ENCODE data around the gene VAV2.

GRCh38 chr9:133924453-133924852, 67.7 kb downstream of the VAV2 start:
- TF ChIP-seq CTCF (conservative IDR thresholded peaks at IDR 0.05; ENCODE audit: low read length) (no peak), EZH2phosphoT487 (IDR thresholded peaks at IDR 0.05; ENCODE audit: borderline replicate concordance, low read depth, low read length) (no peak)
